H1 (cell line): ENCODE data around the gene HMG20A. TPM values are rescaled to one million over a fixed set of nuclear protein-coding genes. Genes with fewer than 3 reads are reported as not detected.

Source experiments
- CTCF ChIA-PET: fragments of 300-600 bp; sonication (Branson Sonifier 250); formaldehyde crosslinking; loops from one replicate; lab custom pipeline; 2021; ENCODE audit not compliant: partially characterized antibody; lab: Charles Lee
- POLR2A ChIA-PET: fragments of 300-600 bp; sonication (Branson Sonifier 250); formaldehyde crosslinking; loops from one replicate; lab custom pipeline; 2021; ENCODE audit warnings: inconsistent platforms; ENCODE audit not compliant: partially characterized antibody; lab: Charles Lee
- DNase-seq, 2 experiments: peaks; one replicate each; pipeline versions ENCODE4 v3.0.0 to v3.0.0-alpha.2; 2010 to 2022; ENCODE audit warnings: low spot score in 2 of 2, low read depth in 1 of 2, mixed read lengths in 1 of 2
- FAIRE-seq: peaks from 2 replicates; lab custom pipeline; 2011; peaks lifted over from hg19 to GRCh38; lab: Jason Lieb, UNC
- H2AFZ ChIP-seq: 2 replicates; pipeline ENCODE4 v1.8.1; 2012; ENCODE audit warnings: low read length, inconsistent platforms
- H2AK5ac ChIP-seq: 2 replicates; pipeline ENCODE4 v1.6.1; 2013; ENCODE audit warnings: low read depth, low read length
- H2BK120ac ChIP-seq: replicated peaks from 2 replicates; pipeline ENCODE3; 2013; ENCODE audit warnings: low read depth, low read length, inconsistent platforms
- H2BK12ac ChIP-seq: 2 replicates; pipeline ENCODE4 v1.6.1; 2013; ENCODE audit warnings: low read depth, low read length
- H2BK15ac ChIP-seq: 2 replicates; pipeline ENCODE4 v1.6.1; 2013; ENCODE audit warnings: low read length
- H2BK20ac ChIP-seq: 2 replicates; pipeline ENCODE4 v1.6.1; 2013; ENCODE audit warnings: low read length
- H2BK5ac ChIP-seq: 2 replicates; pipeline ENCODE4 v1.6.1; 2013; ENCODE audit warnings: low read depth, low read length
- H3K14ac ChIP-seq: 2 replicates; pipeline ENCODE4 v1.6.1; 2013; ENCODE audit warnings: inconsistent platforms; ENCODE audit not compliant: insufficient read length
- H3K18ac ChIP-seq: 2 replicates; pipeline ENCODE4 v1.6.1; 2013; ENCODE audit warnings: low read length; ENCODE audit errors: extremely low read depth
- H3K23ac ChIP-seq: 2 replicates; pipeline ENCODE4 v1.6.1; 2013; ENCODE audit warnings: inconsistent platforms; ENCODE audit not compliant: insufficient read length
- H3K23me2 ChIP-seq: 2 replicates; pipeline ENCODE4 v1.6.1; 2013; ENCODE audit warnings: low read depth, low read length
- H3K27ac ChIP-seq: 2 replicates; pipeline ENCODE4 v1.6.1; 2011; ENCODE audit warnings: low read depth, low read length, inconsistent platforms
- H3K27me3 ChIP-seq, 4 experiments: replicated peaks in 1 of 4; 1 replicate in 1 of 4; 2 replicates in 3 of 4; pipeline versions ENCODE4 v1.6.1 to v1.8.1; 2011 to 2013; ENCODE audit warnings: low read length in 3 of 4, mild to moderate bottlenecking in 3 of 4, inconsistent platforms in 2 of 4, mixed read lengths in 2 of 4, moderate library complexity in 1 of 4; ENCODE audit not compliant: control insufficient read depth in 3 of 4, insufficient read depth in 3 of 4; ENCODE audit errors: extremely low read depth in 1 of 4
- H3K36me3 ChIP-seq, 4 experiments: 2 replicates each; pipeline versions ENCODE4 v1.6.1 to v1.8.1; 2011 to 2013; ENCODE audit warnings: mild to moderate bottlenecking in 4 of 4, low read length in 3 of 4, moderate library complexity in 2 of 4, control low read depth in 1 of 4, inconsistent platforms in 1 of 4; ENCODE audit not compliant: insufficient read depth in 4 of 4, control insufficient read depth in 2 of 4
- H3K4ac ChIP-seq: replicated peaks from 2 replicates; pipeline ENCODE3; 2013; ENCODE audit warnings: low read length, low read depth, mixed read lengths, inconsistent platforms; ENCODE audit not compliant: insufficient read length
- H3K4me1 ChIP-seq, 4 experiments: replicated peaks in 1 of 4; 1 replicate in 1 of 4; 2 replicates in 3 of 4; pipeline versions ENCODE4 v1.6.1 to v1.8.1; 2011 to 2013; ENCODE audit warnings: low read length in 3 of 4, inconsistent platforms in 2 of 4, mixed read lengths in 1 of 4; ENCODE audit not compliant: insufficient read depth in 4 of 4, control insufficient read depth in 3 of 4
- H3K4me2 ChIP-seq, 2 experiments: 2 replicates each; pipeline versions ENCODE4 v1.6.1 to v1.8.1; 2011 to 2013; ENCODE audit warnings: low read depth in 2 of 2, low read length in 2 of 2, control low read depth in 1 of 2, inconsistent platforms in 1 of 2, mild to moderate bottlenecking in 1 of 2; ENCODE audit not compliant: insufficient read depth in 1 of 2
- H3K4me3 ChIP-seq, 4 experiments: fragments of 200-600, 300-600 bp in 1 of 4; sonication (generic), shearing (Covaris generic), sonication (Bioruptor Twin) in 1 of 4; 2 replicates each; pipeline versions ENCODE4 v1.5.1 to v1.8.1; 2011 to 2016; ENCODE audit warnings: low read length in 4 of 4, low read depth in 3 of 4, control low read depth in 2 of 4, inconsistent platforms in 2 of 4, mild to moderate bottlenecking in 2 of 4, mixed read lengths in 1 of 4, moderate library complexity in 1 of 4; ENCODE audit not compliant: insufficient read depth in 2 of 4; ENCODE audit errors: extremely low read depth in 1 of 4
- H3K56ac ChIP-seq: replicated peaks from 2 replicates; pipeline ENCODE3; 2013; ENCODE audit warnings: low read depth, mild to moderate bottlenecking, mixed read lengths, low read length, inconsistent platforms; ENCODE audit not compliant: insufficient read length
- H3K79me1 ChIP-seq: 2 replicates; pipeline ENCODE4 v1.6.1; 2013; ENCODE audit warnings: low read depth, low read length, control low read depth
- H3K79me2 ChIP-seq, 2 experiments: 2 replicates each; pipeline versions ENCODE4 v1.6.1 to v1.8.1; 2012 to 2013; ENCODE audit warnings: low read length in 2 of 2, mild to moderate bottlenecking in 2 of 2, inconsistent platforms in 1 of 2; ENCODE audit not compliant: insufficient read depth in 2 of 2, control insufficient read depth in 1 of 2
- H3K9ac ChIP-seq, 4 experiments: replicated peaks in 1 of 4; 1 replicate in 1 of 4; 2 replicates in 3 of 4; pipeline versions ENCODE4 v1.6.1 to v1.8.1; 2011 to 2013; ENCODE audit warnings: low read depth in 3 of 4, low read length in 3 of 4, control low read depth in 2 of 4, mild to moderate bottlenecking in 2 of 4, moderate library complexity in 2 of 4, inconsistent platforms in 1 of 4; ENCODE audit errors: extremely low read depth in 1 of 4
- H3K9me3 ChIP-seq, 2 experiments: 2 replicates each; pipeline versions ENCODE4 v1.6.1 to v1.8.1; 2012 to 2013; ENCODE audit warnings: mild to moderate bottlenecking in 2 of 2, moderate library complexity in 2 of 2, control low read depth in 1 of 2, inconsistent platforms in 1 of 2, low read depth in 1 of 2, low read length in 1 of 2, mixed read lengths in 1 of 2; ENCODE audit not compliant: insufficient read depth in 2 of 2
- H4K20me1 ChIP-seq, 2 experiments: replicated peaks in 1 of 2; 2 replicates each; pipeline versions ENCODE3 to v1.8.1; 2011 to 2013; ENCODE audit warnings: inconsistent platforms in 2 of 2, low read length in 2 of 2, mild to moderate bottlenecking in 1 of 2; ENCODE audit not compliant: insufficient read depth in 2 of 2, control insufficient read depth in 1 of 2
- H4K5ac ChIP-seq: 2 replicates; pipeline ENCODE4 v1.6.1; 2013; ENCODE audit warnings: low read length, low read depth, mixed read lengths, inconsistent platforms; ENCODE audit not compliant: insufficient read length
- H4K8ac ChIP-seq: 2 replicates; pipeline ENCODE4 v1.8.0; 2013; ENCODE audit warnings: mild to moderate bottlenecking, moderate library complexity, low read length, inconsistent platforms; ENCODE audit not compliant: insufficient read depth; ENCODE audit errors: extremely low read depth
- H4K91ac ChIP-seq: replicated peaks from 2 replicates; pipeline ENCODE3; 2013; ENCODE audit warnings: low read length, mixed read lengths, inconsistent platforms; ENCODE audit not compliant: insufficient read length
- ATF2 ChIP-seq: IDR thresholded peaks from 2 replicates; pipeline ENCODE4 v1.6.1; 2012; ENCODE audit warnings: low read length, inconsistent platforms
- WGBS, 2 experiments: shearing (Covaris generic) in 1 of 2; methylation state at CpG; one replicate each; pipeline versions ENCODE4 v1.1.6 to v1.1.7; 2013 to 2015; ENCODE audit warnings: low lambda C conversion rate in 2 of 2, mixed read lengths in 2 of 2, inconsistent platforms in 1 of 2, low coverage in 1 of 2, missing lambda C conversion rate in 1 of 2; ENCODE audit not compliant: insufficient replicate concordance in 2 of 2, insufficient coverage in 1 of 2, insufficient read length in 1 of 2; ENCODE audit errors: extremely low coverage in 1 of 2, missing lambda C conversion rate in 1 of 2; 5-methylcytosine and 5-hydroxymethylcytosine counted together
- polyA plus RNA-seq, 7 experiments: library from polyadenylated mRNA; depleted of rRNA in 3 of 7; stranded (reverse) in 5 of 7; unstranded in 2 of 7; fragments of >200 nt in 5 of 7; fragments of 200-250 nt in 2 of 7; gene quantifications; 1 replicate in 5 of 7; 2 replicates in 1 of 7; 4 replicates in 1 of 7; pipeline versions ENCODE4 v1.2.1 to v1.2.3, GENCODE V29; 2011 to 2013; ENCODE audit warnings: missing spikeins in 2 of 7, mixed read lengths in 2 of 7
- total RNA-seq: library from RNA; stranded (reverse); fragmentation: NEBNext Ultra II Directional; extraction: Animal tissue kit (Norgen Biotek cat#: 25700); gene quantifications from 2 replicates; pipeline ENCODE4 v1.2.1, GENCODE V29; 2021

HMG20A gene
- total and polyA plus RNA-seq, 2 of the 8 experiments (the other 6 are each of a cell fraction or from before 2014, with no cell fraction given): 52.1 to 59.7 TPM

- Histone ChIP-seq H3K79me1 (no peaks in the 10 kb centered on the region), H4K8ac (no peak overlapping the region), H3K79me2 (no peaks in the 10 kb centered on the region), H4K20me1 (no peaks in the 10 kb centered on the region), H2AK5ac (no peak overlapping the region), H3K4me3 (no peak overlapping the region), H3K4me2 (no peak overlapping the region), H3K4me1 (peaks cover 0 to 6% (median 3%) of the 10 kb centered on the region in 4 experiments; a peak in 2 of 7 replicates), H2BK120ac (no peak overlapping the region), H3K36me3 (no peaks in the 10 kb centered on the region), H3K9ac (no peak overlapping the region), H3K27ac (no peak overlapping the region), H3K4ac (no peak overlapping the region), H2AFZ (no peak overlapping the region), H2BK12ac (no peak overlapping the region), H4K91ac (no peak overlapping the region), H2BK15ac (no peak overlapping the region; the same call in 1 of the 2 replicates), H4K5ac (no peak overlapping the region), H3K14ac (no peak overlapping the region), H3K18ac (no peak overlapping the region), H2BK5ac (no peak overlapping the region), H2BK20ac (no peak overlapping the region), H3K23ac (no peak overlapping the region), H3K23me2 (no peaks in the 10 kb centered on the region), H3K56ac (no peak overlapping the region), H3K9me3 (no peaks in the 10 kb centered on the region), H3K27me3 (no peaks in the 10 kb centered on the region)
- ChIA-PET CTCF (interaction anchor here (1.5 to 2.4 kb wide), 7 partner anchors 10 to 408 kb away, joined by 3 to 10 read pairs (median 5); no protein-coding TSS in a partner anchor), POLR2A (no interaction called here)
- no peak for DNase-seq
- 92% methylated on average over 6 of the region's 6 CpGs; no CpG with 5 or more reads in 1 of the 2 experiments for WGBS, 2 experiments
- FAIRE-seq: no peak
- no peak for TF ChIP-seq ATF2
Observed at GRCh38 chr15:77521206-77521605, 100.5 kb downstream of the HMG20A start.
